CD4-positive, alpha-beta memory T cell (primary cell): ENCODE results near the gene AKNA. TPM values are rescaled to one million over a fixed set of nuclear protein-coding genes. Genes with fewer than 3 reads are reported as not detected.

Experiments
- CTCF ChIA-PET: fragments of 350-600 bp; sonication (Branson Sonifier 250); formaldehyde crosslinking; loops from one replicate; lab custom pipeline; 2021; ENCODE audit warnings: inconsistent platforms; ENCODE audit not compliant: partially characterized antibody; lab: Charles Lee
- POLR2A ChIA-PET: fragments of 350-600 bp; sonication (Branson Sonifier 250); formaldehyde crosslinking; loops from one replicate; lab custom pipeline; 2021; ENCODE audit not compliant: partially characterized antibody; lab: Charles Lee
- DNase-seq, 5 donors: peaks; one replicate each; pipeline versions ENCODE4 v3.0.0 to v3.0.0-alpha.2; 2020 to 2022; ENCODE audit warnings: mixed read lengths in 1 of 5
- H3K27ac ChIP-seq: one replicate; pipeline ENCODE4 v1.7.0; 2013; ENCODE audit warnings: low read depth, low read length
- H3K27me3 ChIP-seq: 2 replicates; pipeline ENCODE4 v1.7.0; 2013; ENCODE audit warnings: mild to moderate bottlenecking, low read length, moderate library complexity; ENCODE audit not compliant: insufficient read depth
- H3K36me3 ChIP-seq: 2 replicates; pipeline ENCODE4 v1.7.0; 2013; ENCODE audit warnings: mild to moderate bottlenecking, low read length, moderate library complexity; ENCODE audit not compliant: insufficient read depth
- H3K4me1 ChIP-seq: 2 replicates; pipeline ENCODE4 v1.7.0; 2013; ENCODE audit warnings: mild to moderate bottlenecking, low read length, moderate library complexity; ENCODE audit not compliant: insufficient read depth
- H3K4me3 ChIP-seq, 2 donors: one replicate each; pipeline ENCODE4 v1.7.0; 2013; ENCODE audit warnings: low read length in 2 of 2, mild to moderate bottlenecking in 1 of 2
- H3K9me3 ChIP-seq, 2 donors: one replicate each; pipeline ENCODE4 v1.7.0; 2013; ENCODE audit warnings: low read length in 2 of 2, control low read depth in 1 of 2; ENCODE audit not compliant: control insufficient read depth in 1 of 2
- H3K27ac Mint-ChIP-seq, 7 donors: one replicate each; pipeline ENCODE4 v1.8.0; 2020 to 2021; ENCODE audit warnings: mixed read lengths in 7 of 7, mild to moderate bottlenecking in 6 of 7, inconsistent platforms in 3 of 7, moderate library complexity in 3 of 7
- H3K27me3 Mint-ChIP-seq, 2 donors: one replicate each; pipeline ENCODE4 v1.8.0; 2020 to 2021; ENCODE audit warnings: mixed read lengths in 2 of 2
- H3K36me3 Mint-ChIP-seq, 2 donors: one replicate each; pipeline ENCODE4 v1.8.0; 2020 to 2021; ENCODE audit warnings: mixed read lengths in 2 of 2, inconsistent platforms in 1 of 2, mild to moderate bottlenecking in 1 of 2
- H3K4me1 Mint-ChIP-seq, 4 donors: one replicate each; pipeline ENCODE4 v1.8.0; 2020 to 2021; ENCODE audit warnings: mixed read lengths in 4 of 4, mild to moderate bottlenecking in 1 of 4
- H3K4me3 Mint-ChIP-seq, 8 donors: one replicate each; pipeline ENCODE4 v1.8.0; 2020 to 2021; ENCODE audit warnings: mixed read lengths in 8 of 8, mild to moderate bottlenecking in 7 of 8, moderate library complexity in 6 of 8, inconsistent platforms in 3 of 8
- H3K9me3 Mint-ChIP-seq, 8 donors: one replicate each; pipeline ENCODE4 v1.8.0; 2020 to 2021; ENCODE audit warnings: mixed read lengths in 8 of 8, mild to moderate bottlenecking in 5 of 8, inconsistent platforms in 3 of 8, moderate library complexity in 1 of 8
- intact Hi-C: fragments of 100-400 bp; cut with micrococcal nuclease; formaldehyde crosslinking; loops from one replicate; pipeline ENCODE4 v1.15.1; 2023
- polyA plus RNA-seq, 2 donors: library from polyadenylated mRNA; unstranded; fragments of 300-500 nt; fragmentation: Illumina TruSeq; gene quantifications; one replicate each; pipeline ENCODE4 v1.2.3, GENCODE V29; 2021
- total RNA-seq, 2 experiments: library from RNA; stranded (reverse); gene quantifications; one replicate each; pipeline ENCODE4 v1.2.3, GENCODE V29; 2021

AKNA gene
- total and polyA plus RNA-seq, 4 experiments from 2014 or later: 1.9 to 375 (median 205) TPM

GRCh38 chr9:114367366-114367765, 20.4 kb downstream of the AKNA start:
- H3K9me3 Mint-ChIP-seq: peaks cover 0 to 2% (median 0%) of the 10 kb centered on the region in 8 donors
- H3K27ac ChIP-seq: peak overlapping the region; percentile 62
- H3K36me3 ChIP-seq: peaks cover 66% of the 10 kb centered on the region
- ChIA-PET CTCF (interaction anchor here (1.2 to 8.5 kb wide), 7 partner anchors 10 to 225 kb away, joined by 3 to 84 read pairs (median 4); partner anchors contain the start of gene AKNA), POLR2A (interaction anchor here (1.2 to 37.6 kb wide), 7 partner anchors 10 to 137 kb away, joined by 3 to 1614 read pairs (median 25); partner anchors contain the start of gene AKNA)
- H3K27ac Mint-ChIP-seq: peak overlapping the region; percentile 78 to 97 (median 96)
- H3K27me3 Mint-ChIP-seq: no peaks in the 10 kb centered on the region
- no peaks in the 10 kb centered on the region for H3K27me3 ChIP-seq
- DNase-seq: no peak
- peaks cover 68 to 80% of the 10 kb centered on the region in 2 donors for H3K36me3 Mint-ChIP-seq
- peak overlapping the region in 1 of 2 donors; percentile 17 for H3K4me3 ChIP-seq
- H3K4me1 ChIP-seq: peaks cover 99% of the 10 kb centered on the region
- peak overlapping the region; percentile 15 to 80 (median 66) for H3K4me3 Mint-ChIP-seq
- no peaks in the 10 kb centered on the region for H3K9me3 ChIP-seq
- intact Hi-C loops: loop anchor here (2.0 kb wide), 1 partner anchor 15 kb away; no protein-coding TSS in a partner anchor
- peaks cover 64 to 100% (median 86%) of the 10 kb centered on the region in 4 donors for H3K4me1 Mint-ChIP-seq

GRCh38 chr9:114366334-114367128, 21.3 kb downstream of the AKNA start:
- peak overlapping the region; percentile 57 to 80 (median 66) for H3K4me3 Mint-ChIP-seq
- DNase-seq: peak; percentile 52 to 78 (median 61)
- intact Hi-C loops: loop anchor here (1.0 to 2.0 kb wide), 2 partner anchors 14 to 19 kb away; no protein-coding TSS in a partner anchor
- H3K36me3 Mint-ChIP-seq: peaks cover 70 to 80% of the 10 kb centered on the region in 2 donors
- H3K9me3 Mint-ChIP-seq: peaks cover 0 to 2% (median 0%) of the 10 kb centered on the region in 8 donors
- H3K27me3 Mint-ChIP-seq: no peaks in the 10 kb centered on the region
- Histone ChIP-seq H3K27ac (peak overlapping the region; percentile 62), H3K4me3 (no peak overlapping the region), H3K4me1 (peaks cover 99% of the 10 kb centered on the region), H3K27me3 (no peaks in the 10 kb centered on the region), H3K9me3 (no peaks in the 10 kb centered on the region), H3K36me3 (peaks cover 72% of the 10 kb centered on the region)
- ChIA-PET CTCF (interaction anchor here (1.2 to 8.5 kb wide), 7 partner anchors 11 to 226 kb away, joined by 3 to 84 read pairs (median 7); partner anchors contain the start of gene AKNA), POLR2A (interaction anchor here (2.0 to 37.6 kb wide), 6 partner anchors 11 to 30 kb away, joined by 7 to 1614 read pairs (median 30); partner anchors contain the start of gene AKNA)
- peaks cover 57 to 94% (median 80%) of the 10 kb centered on the region in 4 donors for H3K4me1 Mint-ChIP-seq
- peak overlapping the region; percentile 78 to 97 (median 96) for H3K27ac Mint-ChIP-seq

- peaks cover 98% of the 10 kb centered on the region for H3K4me1 ChIP-seq
- H3K4me1 Mint-ChIP-seq: peaks cover 57 to 94% (median 79%) of the 10 kb centered on the region in 4 donors
- no peak overlapping the region for H3K27ac ChIP-seq
- H3K27me3 ChIP-seq: no peaks in the 10 kb centered on the region
- no peaks in the 10 kb centered on the region for H3K9me3 ChIP-seq
- intact Hi-C loops: no loop called here
- POLR2A ChIA-PET: interaction anchor here (1.2 to 37.6 kb wide), 7 partner anchors 7 to 28 kb away, joined by 4 to 1614 read pairs (median 34); partner anchors contain the start of gene AKNA
- peak overlapping the region in 2 of 8 donors; percentile 52 to 84 for H3K4me3 Mint-ChIP-seq
- DNase-seq: no peak
- no peak overlapping the region for H3K4me3 ChIP-seq
- peaks cover 0 to 2% (median 0%) of the 10 kb centered on the region in 8 donors for H3K9me3 Mint-ChIP-seq
- H3K36me3 Mint-ChIP-seq: peaks cover 75 to 87% of the 10 kb centered on the region in 2 donors
- no peaks in the 10 kb centered on the region for H3K27me3 Mint-ChIP-seq
- H3K27ac Mint-ChIP-seq: peak overlapping the region; percentile 78 to 96 (median 95)
- CTCF ChIA-PET: interaction anchor here (0.6 to 8.5 kb wide), 9 partner anchors 21 to 227 kb away, joined by 3 to 84 read pairs (median 7); partner anchors contain the start of gene AKNA
- H3K36me3 ChIP-seq: peaks cover 73% of the 10 kb centered on the region
Observed at GRCh38 chr9:114365194-114365593, 22.6 kb downstream of the AKNA start.

GRCh38 chr9:114364134-114365041, 23.4 kb downstream of the AKNA start:
- CTCF ChIA-PET: interaction anchor here (0.6 to 8.5 kb wide), 8 partner anchors 20 to 228 kb away, joined by 3 to 84 read pairs (median 8); partner anchors contain the start of gene AKNA
- DNase-seq: no peak
- H3K4me1 ChIP-seq: peaks cover 97% of the 10 kb centered on the region
- no peaks in the 10 kb centered on the region for H3K27me3 ChIP-seq
- no peaks in the 10 kb centered on the region for H3K9me3 ChIP-seq
- H3K27ac Mint-ChIP-seq: peak overlapping the region; percentile 78 to 96 (median 95)
- peaks cover 81% of the 10 kb centered on the region for H3K36me3 ChIP-seq
- H3K27ac ChIP-seq: peak overlapping the region; percentile 44
- peak overlapping the region in 7 of 8 donors; percentile 36 to 86 (median 73) for H3K4me3 Mint-ChIP-seq
- POLR2A ChIA-PET: interaction anchor here (0.9 to 37.6 kb wide), 10 partner anchors 8 to 1209 kb away, joined by 3 to 1614 read pairs (median 24); partner anchors contain the start of gene AKNA
- intact Hi-C loops: no loop called here
- H3K36me3 Mint-ChIP-seq: peaks cover 77 to 90% of the 10 kb centered on the region in 2 donors
- peaks cover 55 to 93% (median 76%) of the 10 kb centered on the region in 4 donors for H3K4me1 Mint-ChIP-seq
- peaks cover 0 to 2% (median 0%) of the 10 kb centered on the region in 8 donors for H3K9me3 Mint-ChIP-seq
- no peaks in the 10 kb centered on the region for H3K27me3 Mint-ChIP-seq
- no peak overlapping the region for H3K4me3 ChIP-seq

- peaks cover 77 to 91% of the 10 kb centered on the region in 2 donors for H3K36me3 Mint-ChIP-seq
- DNase-seq: peak in 2 of 5 donors; percentile 41 to 69
Observed at GRCh38 chr9:114363424-114363823, 24.4 kb downstream of the AKNA start.

GRCh38 chr9:114362394-114362793, 25.4 kb downstream of the AKNA start:
- H3K36me3 Mint-ChIP-seq: peaks cover 75 to 92% of the 10 kb centered on the region in 2 donors
- CTCF ChIA-PET: interaction anchor here (0.8 to 8.5 kb wide), 6 partner anchors 9 to 31 kb away, joined by 3 to 84 read pairs (median 6); partner anchors contain the start of gene AKNA

More at GRCh38 chr9:114363424-114363823, 24.4 kb downstream of the AKNA start:
- Mint-ChIP-seq H3K27me3 (no peaks in the 10 kb centered on the region), H3K9me3 (peaks cover 0 to 2% (median 0%) of the 10 kb centered on the region in 8 donors), H3K27ac (peak overlapping the region; percentile 78 to 96 (median 95)), H3K4me3 (peak overlapping the region; percentile 52 to 86 (median 72)), H3K4me1 (peaks cover 54 to 87% (median 71%) of the 10 kb centered on the region in 4 donors)
- H3K4me3 ChIP-seq: no peak overlapping the region
- intact Hi-C loops: loop anchor here (1.0 kb wide), 1 partner anchor 10 kb away; no protein-coding TSS in a partner anchor
- POLR2A ChIA-PET: interaction anchor here (1.0 to 37.6 kb wide), 8 partner anchors 9 to 567 kb away, joined by 3 to 1614 read pairs (median 12); partner anchors contain the start of genes AKNA and ATP6V1G1
- peaks cover 88% of the 10 kb centered on the region for H3K36me3 ChIP-seq
- H3K27ac ChIP-seq: peak overlapping the region; percentile 44
- peaks cover 89% of the 10 kb centered on the region for H3K4me1 ChIP-seq
- CTCF ChIA-PET: interaction anchor here (1.2 to 8.5 kb wide), 6 partner anchors 10 to 229 kb away, joined by 4 to 84 read pairs (median 8); partner anchors contain the start of gene AKNA
- no peaks in the 10 kb centered on the region for H3K9me3 ChIP-seq
- no peaks in the 10 kb centered on the region for H3K27me3 ChIP-seq

More at GRCh38 chr9:114362394-114362793, 25.4 kb downstream of the AKNA start:
- Histone ChIP-seq H3K27me3 (no peaks in the 10 kb centered on the region), H3K9me3 (no peaks in the 10 kb centered on the region), H3K36me3 (peaks cover 88% of the 10 kb centered on the region), H3K4me3 (no peak overlapping the region), H3K4me1 (peaks cover 84% of the 10 kb centered on the region), H3K27ac (peak overlapping the region; percentile 44)
- Mint-ChIP-seq H3K4me1 (peaks cover 54 to 83% (median 67%) of the 10 kb centered on the region in 4 donors), H3K27ac (peak overlapping the region; percentile 68 to 96 (median 90)), H3K4me3 (no peak overlapping the region), H3K27me3 (no peaks in the 10 kb centered on the region), H3K9me3 (peaks cover 0 to 2% (median 0%) of the 10 kb centered on the region in 8 donors)
- POLR2A ChIA-PET: interaction anchor here (1.0 to 37.6 kb wide), 6 partner anchors 10 to 140 kb away, joined by 3 to 1614 read pairs (median 40); partner anchors contain the start of gene AKNA
- no peak for DNase-seq
- intact Hi-C loops: no loop called here
